Dendritic cell treated with granulocyte-macrophage colony-stimulating factor and Interleukin-4, amounts not matched to agents 40 ng/mL and 50 ng/mL, for 4 days (primary cell): Measurements from ENCODE around the gene SH3GL3.
A peak's percentile ranks its signal among the peaks of the same experiment; 100 is the strongest.

Experiments
- H3K27ac Mint-ChIP-seq: one replicate; pipeline ENCODE4 v1.8.0; 2022; ENCODE audit warnings: mild to moderate bottlenecking, mixed read lengths
- H3K27me3 Mint-ChIP-seq: one replicate; pipeline ENCODE4 v1.8.0; 2022; ENCODE audit warnings: mild to moderate bottlenecking, mixed read lengths
- H3K36me3 Mint-ChIP-seq: one replicate; pipeline ENCODE4 v1.8.0; 2022; ENCODE audit warnings: low read depth, mixed read lengths
- H3K4me1 Mint-ChIP-seq: one replicate; pipeline ENCODE4 v1.8.0; 2022; ENCODE audit warnings: low read depth, mixed read lengths
- H3K4me3 Mint-ChIP-seq: one replicate; pipeline ENCODE4 v1.8.0; 2022; ENCODE audit warnings: mild to moderate bottlenecking, moderate library complexity, mixed read lengths
- H3K9me3 Mint-ChIP-seq: one replicate; pipeline ENCODE4 v1.8.0; 2022; ENCODE audit warnings: mixed read lengths
- intact Hi-C: fragments of 100-400 bp; cut with micrococcal nuclease; formaldehyde crosslinking; loops from one replicate; pipeline ENCODE4 v1.15.0; 2022

Gene SH3GL3, protein sequence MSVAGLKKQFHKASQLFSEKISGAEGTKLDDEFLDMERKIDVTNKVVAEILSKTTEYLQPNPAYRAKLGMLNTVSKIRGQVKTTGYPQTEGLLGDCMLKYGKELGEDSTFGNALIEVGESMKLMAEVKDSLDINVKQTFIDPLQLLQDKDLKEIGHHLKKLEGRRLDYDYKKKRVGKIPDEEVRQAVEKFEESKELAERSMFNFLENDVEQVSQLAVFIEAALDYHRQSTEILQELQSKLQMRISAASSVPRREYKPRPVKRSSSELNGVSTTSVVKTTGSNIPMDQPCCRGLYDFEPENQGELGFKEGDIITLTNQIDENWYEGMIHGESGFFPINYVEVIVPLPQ

DNA sequence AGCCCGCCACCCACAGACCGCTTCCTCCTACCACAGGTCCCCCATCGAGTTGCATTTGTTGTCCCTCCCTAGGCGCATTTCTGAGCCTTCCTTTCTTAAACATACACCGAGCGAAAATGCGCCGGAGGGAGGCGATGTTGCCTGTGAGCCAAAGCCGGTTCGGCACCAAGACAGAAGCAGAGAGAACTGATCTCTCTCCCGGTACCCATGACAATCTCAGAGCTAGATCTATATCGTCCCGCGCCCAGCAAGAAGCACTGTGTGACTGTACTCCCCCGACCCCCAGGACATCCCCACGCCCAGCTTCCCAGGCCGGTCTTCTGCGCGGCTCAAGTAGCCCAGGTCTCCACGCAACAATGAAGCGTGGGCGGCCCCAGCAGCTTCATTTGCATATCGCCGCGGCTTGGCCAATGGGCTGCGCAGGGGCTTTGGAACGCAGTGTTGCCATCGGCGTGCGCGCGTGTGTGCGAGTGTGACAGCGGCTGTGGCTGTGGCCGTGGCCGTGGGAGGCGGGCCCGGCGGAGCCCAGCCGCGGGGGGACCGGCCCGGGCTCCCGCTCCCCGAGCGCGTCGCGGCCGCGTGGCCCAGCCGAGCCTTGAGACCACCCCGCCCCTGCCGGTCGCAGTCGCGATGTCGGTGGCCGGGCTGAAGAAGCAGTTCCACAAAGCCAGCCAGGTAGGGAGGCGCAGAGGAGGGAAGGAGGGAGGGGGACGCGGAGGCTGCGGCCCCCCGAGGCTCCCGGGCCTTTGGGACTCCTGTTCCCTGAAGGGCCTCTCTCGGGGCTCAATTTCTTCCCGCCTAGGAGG, at the start of gene SH3GL3:
Gene SH3GL3 (plus strand): TSS at position 438 of the 806 bp plus-strand sequence. CDS start 193 bp downstream, at position 631.
- H3K4me3 Mint-ChIP-seq = peak within 1 kb of the TSS; percentile 62
- no peaks in the 10 kb centered on the region for H3K36me3 Mint-ChIP-seq
- H3K27me3 Mint-ChIP-seq = peaks cover 59% of the 10 kb centered on the region
- no peaks in the 10 kb centered on the region for H3K9me3 Mint-ChIP-seq
- H3K4me1 Mint-ChIP-seq = peaks cover 12% of the 10 kb centered on the region
- no peak within 1 kb of the TSS for H3K27ac Mint-ChIP-seq
- intact Hi-C loops = no loop called here

DNA sequence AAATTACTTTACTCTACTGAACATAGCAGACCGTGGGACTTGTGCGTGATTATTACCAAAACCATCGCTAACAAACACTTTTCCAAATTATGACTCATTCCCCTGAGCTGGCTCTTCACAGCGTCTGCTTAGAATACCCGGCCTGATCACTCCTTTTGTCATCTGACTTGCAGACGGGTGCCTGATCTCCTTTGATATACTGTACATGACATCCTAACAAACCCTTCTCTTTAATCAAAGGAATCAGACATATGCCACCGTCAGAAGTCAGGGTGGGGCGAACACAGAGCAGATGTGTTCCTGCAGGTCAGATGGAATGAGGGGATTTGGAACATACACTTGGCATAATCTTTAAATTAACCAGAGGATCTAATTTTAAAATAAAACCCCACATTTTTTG, 48.5 kb upstream of the SH3GL3 start:
- no peaks in the 10 kb centered on the region for H3K4me1 Mint-ChIP-seq
- H3K9me3 Mint-ChIP-seq = no peaks in the 10 kb centered on the region
- intact Hi-C loops = no loop called here
- H3K4me3 Mint-ChIP-seq = no peak overlapping the region
- H3K36me3 Mint-ChIP-seq = no peaks in the 10 kb centered on the region
- no peak overlapping the region for H3K27ac Mint-ChIP-seq
- peaks cover 16% of the 10 kb centered on the region for H3K27me3 Mint-ChIP-seq

DNA sequence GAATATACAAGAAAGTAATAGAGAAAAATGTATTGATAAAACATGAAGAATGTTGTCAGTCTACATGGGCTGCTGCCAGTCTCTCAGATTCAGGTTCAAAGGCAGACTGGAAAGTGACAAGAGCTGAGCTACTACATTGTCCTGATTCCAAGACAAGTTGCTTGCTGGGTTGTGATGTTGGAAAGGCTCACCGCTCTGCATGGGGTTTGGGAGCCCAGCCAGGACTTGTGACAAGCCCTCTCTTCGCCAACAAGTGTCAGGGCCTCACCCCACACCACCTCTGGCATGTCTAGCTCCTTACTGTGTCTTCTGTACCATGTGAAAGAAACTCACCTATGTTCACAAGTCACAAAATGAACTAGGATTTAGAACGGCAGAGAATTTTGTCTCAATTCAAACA, 43.0 kb upstream of the SH3GL3 start:
- Mint-ChIP-seq H3K9me3 (no peaks in the 10 kb centered on the region), H3K4me3 (no peak overlapping the region), H3K27me3 (peaks cover 10% of the 10 kb centered on the region), H3K4me1 (no peaks in the 10 kb centered on the region), H3K36me3 (no peaks in the 10 kb centered on the region), H3K27ac (no peak overlapping the region)
- intact Hi-C loops = no loop called here

DNA sequence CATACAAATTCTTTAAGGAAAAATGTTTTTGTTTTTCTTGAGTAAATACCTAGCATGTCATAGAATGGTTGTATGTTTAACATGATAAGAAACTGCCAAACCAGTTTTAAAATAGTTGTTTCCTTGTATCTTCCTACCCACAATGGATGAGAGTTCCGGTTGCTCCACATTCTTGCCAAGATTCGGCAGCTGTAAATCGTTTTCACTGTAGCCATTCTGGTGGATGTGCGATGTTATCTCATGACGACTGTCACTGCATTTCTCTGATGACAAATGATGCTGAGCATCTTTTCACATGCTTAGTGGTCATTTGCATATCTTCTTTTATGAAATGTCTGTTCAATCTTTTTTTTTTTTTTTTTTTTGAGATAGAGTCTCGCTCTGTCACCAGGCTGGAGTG, 36.6 kb upstream of the SH3GL3 start:
- no peaks in the 10 kb centered on the region for H3K9me3 Mint-ChIP-seq
- H3K4me1 Mint-ChIP-seq = no peaks in the 10 kb centered on the region
- no peaks in the 10 kb centered on the region for H3K36me3 Mint-ChIP-seq
- H3K4me3 Mint-ChIP-seq = no peak overlapping the region
- no peak overlapping the region for H3K27ac Mint-ChIP-seq
- intact Hi-C loops = no loop called here
- peaks cover 2% of the 10 kb centered on the region for H3K27me3 Mint-ChIP-seq

DNA sequence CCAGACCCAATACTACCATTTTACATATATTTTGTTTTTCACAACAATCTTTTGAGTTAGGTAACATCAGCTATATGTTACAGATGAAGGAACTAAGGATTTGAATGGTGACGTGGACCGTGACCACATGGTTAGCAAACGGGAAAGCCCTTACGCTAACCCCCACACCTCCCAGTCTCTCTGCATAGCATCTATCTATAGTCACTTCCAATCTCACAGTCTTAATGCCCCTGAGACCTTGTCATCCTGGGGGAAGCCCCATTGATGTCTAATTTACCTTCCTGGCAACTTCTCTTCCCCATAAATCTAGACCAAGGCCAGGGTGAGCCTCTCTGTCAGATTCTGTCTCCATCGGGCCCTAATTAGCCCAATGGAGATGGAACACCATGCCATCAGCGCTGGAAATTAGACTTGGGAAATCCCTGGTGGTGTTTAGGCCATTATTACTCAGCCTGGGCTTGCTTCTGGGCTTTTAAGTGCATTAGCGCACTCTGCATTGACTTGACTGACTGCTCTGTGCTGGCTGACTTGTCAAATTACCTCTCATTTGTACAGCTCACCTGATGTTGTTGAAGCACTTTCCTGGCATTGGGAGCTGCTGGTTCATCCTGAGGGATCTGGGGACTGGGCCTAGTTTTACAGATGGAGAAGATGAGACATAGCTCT, 34.0 kb upstream of the SH3GL3 start:
- no peaks in the 10 kb centered on the region for H3K27me3 Mint-ChIP-seq
- no peak overlapping the region for H3K4me3 Mint-ChIP-seq
- no peaks in the 10 kb centered on the region for H3K4me1 Mint-ChIP-seq
- no peak overlapping the region for H3K27ac Mint-ChIP-seq
- H3K36me3 Mint-ChIP-seq = no peaks in the 10 kb centered on the region
- no peaks in the 10 kb centered on the region for H3K9me3 Mint-ChIP-seq
- intact Hi-C loops = no loop called here

DNA sequence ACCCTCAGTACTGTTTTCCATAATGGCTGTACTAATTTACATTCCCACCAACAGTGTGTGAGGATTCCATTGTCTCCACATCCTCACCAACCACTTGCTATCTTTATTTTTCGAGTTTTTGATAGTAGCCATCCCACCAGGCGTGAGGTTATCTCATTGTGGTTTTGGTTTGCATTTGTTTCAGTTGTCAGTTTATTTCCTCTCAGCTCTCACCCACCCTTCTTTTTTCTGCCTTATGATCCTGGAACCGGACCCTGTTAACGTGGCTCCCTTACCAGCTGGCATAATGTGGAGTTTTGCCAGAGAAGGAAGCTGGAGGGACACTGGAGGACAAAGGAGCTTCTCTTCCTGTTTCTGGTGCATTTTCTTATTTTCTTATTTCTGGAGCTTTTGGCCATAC, 25.1 kb upstream of the SH3GL3 start:
- Mint-ChIP-seq H3K4me3 (no peak overlapping the region), H3K27me3 (peaks cover 15% of the 10 kb centered on the region), H3K4me1 (peaks cover 5% of the 10 kb centered on the region), H3K27ac (no peak overlapping the region), H3K9me3 (no peaks in the 10 kb centered on the region), H3K36me3 (no peaks in the 10 kb centered on the region)
- intact Hi-C loops = no loop called here

DNA sequence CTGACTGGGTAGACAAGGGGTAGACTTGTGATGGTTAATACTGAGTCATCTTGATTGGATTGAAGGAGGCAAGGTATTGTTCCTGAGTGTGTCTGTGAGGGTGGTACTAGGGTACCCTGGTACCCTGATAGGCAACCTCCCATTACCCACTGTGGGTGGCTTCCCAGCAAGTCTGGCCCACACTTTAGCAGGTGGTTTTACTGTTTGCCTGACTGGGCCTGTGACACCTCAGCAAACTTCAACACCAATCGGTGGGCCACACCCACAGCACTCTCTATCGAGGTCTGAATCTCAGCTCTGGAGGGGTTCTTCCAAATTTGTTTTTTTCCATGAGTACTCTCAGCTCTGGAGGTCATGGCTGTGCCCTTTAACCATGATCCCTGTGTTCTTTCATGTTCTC, 24.6 kb upstream of the SH3GL3 start:
- intact Hi-C loops = no loop called here
- Mint-ChIP-seq H3K27ac (no peak overlapping the region), H3K9me3 (no peaks in the 10 kb centered on the region), H3K27me3 (peaks cover 15% of the 10 kb centered on the region), H3K4me1 (peaks cover 5% of the 10 kb centered on the region), H3K4me3 (no peak overlapping the region), H3K36me3 (no peaks in the 10 kb centered on the region)

DNA sequence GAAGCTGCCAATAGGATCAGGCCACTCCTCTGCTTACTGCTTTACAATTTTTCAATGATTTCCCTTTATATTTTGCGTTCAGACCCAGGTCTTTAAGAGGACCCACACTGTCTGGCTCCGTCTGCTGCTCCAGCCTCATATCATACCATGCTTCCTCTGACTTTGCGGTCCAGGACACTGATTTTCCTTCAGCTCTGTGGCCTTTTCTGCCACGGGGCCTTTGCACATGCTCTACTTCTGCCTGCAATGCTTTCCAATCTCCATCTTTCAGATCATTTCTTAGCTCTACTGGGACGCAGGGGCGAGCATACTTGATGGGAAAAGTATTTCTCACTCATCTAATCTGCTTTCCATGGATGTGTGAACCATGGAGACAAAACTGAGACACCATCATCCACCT, 23.0 kb upstream of the SH3GL3 start:
- no peak overlapping the region for H3K4me3 Mint-ChIP-seq
- peaks cover 11% of the 10 kb centered on the region for H3K27me3 Mint-ChIP-seq
- no peaks in the 10 kb centered on the region for H3K36me3 Mint-ChIP-seq
- H3K9me3 Mint-ChIP-seq = no peaks in the 10 kb centered on the region
- H3K27ac Mint-ChIP-seq = no peak overlapping the region
- peaks cover 5% of the 10 kb centered on the region for H3K4me1 Mint-ChIP-seq
- intact Hi-C loops = no loop called here

DNA sequence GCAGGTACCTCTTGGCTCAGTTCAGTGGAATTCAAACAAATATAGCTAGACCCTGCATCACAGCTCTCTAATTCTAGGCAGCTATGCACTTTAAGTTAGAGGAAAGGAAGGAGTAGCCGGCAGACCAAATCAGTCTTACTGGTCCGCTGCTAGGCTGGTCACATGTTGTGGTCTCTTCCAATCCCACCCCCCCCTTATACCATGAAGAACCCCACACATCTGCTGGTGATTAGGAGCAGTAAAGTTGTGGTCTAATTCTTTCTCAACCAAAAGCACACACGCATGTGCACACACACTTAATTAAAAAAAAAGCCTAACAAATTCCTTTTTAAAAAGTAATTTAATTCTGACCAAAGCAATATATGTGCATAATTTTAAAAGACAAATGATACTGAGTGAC, 16.7 kb upstream of the SH3GL3 start:
- Mint-ChIP-seq H3K9me3 (no peaks in the 10 kb centered on the region), H3K4me3 (no peak overlapping the region), H3K27me3 (peaks cover 15% of the 10 kb centered on the region), H3K36me3 (no peaks in the 10 kb centered on the region), H3K27ac (no peak overlapping the region), H3K4me1 (peaks cover 6% of the 10 kb centered on the region)
- intact Hi-C loops = no loop called here

DNA sequence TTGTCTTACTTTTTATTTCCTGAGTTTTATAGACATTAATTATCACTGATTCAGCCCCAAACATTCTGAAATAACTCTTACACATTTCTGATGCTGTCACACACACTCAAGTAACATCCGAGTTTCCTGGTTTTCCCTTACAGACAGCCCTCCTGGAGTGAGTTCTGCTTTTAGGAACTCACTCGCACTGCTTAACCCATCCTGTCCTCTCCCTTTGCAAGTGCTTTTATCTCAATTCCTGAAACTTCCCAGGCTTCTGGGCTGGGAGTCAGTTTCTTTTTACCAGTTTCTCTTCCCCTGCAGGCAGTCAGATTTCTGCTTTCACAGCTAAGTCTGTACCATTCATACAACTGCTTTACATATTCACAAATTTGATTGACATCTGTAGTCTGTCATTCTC, 15.6 kb upstream of the SH3GL3 start:
- intact Hi-C loops = no loop called here
- Mint-ChIP-seq H3K27me3 (peaks cover 17% of the 10 kb centered on the region), H3K27ac (no peak overlapping the region), H3K4me1 (peaks cover 6% of the 10 kb centered on the region), H3K4me3 (no peak overlapping the region), H3K9me3 (no peaks in the 10 kb centered on the region), H3K36me3 (no peaks in the 10 kb centered on the region)

DNA sequence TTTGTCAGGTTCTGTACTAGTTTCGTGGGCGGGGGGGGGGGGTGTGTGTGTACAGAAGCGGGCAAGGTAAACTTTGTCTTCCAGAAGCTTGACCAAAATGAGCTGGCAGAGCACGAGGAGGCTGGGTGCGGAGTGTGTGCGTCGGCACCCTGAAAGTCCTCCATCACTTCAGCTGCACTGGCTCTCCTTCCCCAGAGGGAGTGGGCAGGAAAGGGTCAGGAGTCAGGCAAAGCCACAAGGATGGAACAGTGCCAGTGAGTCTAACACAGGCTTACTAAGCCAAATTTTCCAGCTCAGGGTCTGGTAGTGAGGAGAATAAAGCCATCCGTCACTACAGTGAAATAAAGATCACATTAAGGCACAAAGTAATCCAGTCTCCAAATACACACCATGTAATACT, 11.9 kb upstream of the SH3GL3 start:
- H3K4me3 Mint-ChIP-seq = no peak overlapping the region
- peaks cover 6% of the 10 kb centered on the region for H3K4me1 Mint-ChIP-seq
- H3K27me3 Mint-ChIP-seq = peaks cover 16% of the 10 kb centered on the region
- no peaks in the 10 kb centered on the region for H3K9me3 Mint-ChIP-seq
- H3K36me3 Mint-ChIP-seq = no peaks in the 10 kb centered on the region
- intact Hi-C loops = no loop called here
- no peak overlapping the region for H3K27ac Mint-ChIP-seq

DNA sequence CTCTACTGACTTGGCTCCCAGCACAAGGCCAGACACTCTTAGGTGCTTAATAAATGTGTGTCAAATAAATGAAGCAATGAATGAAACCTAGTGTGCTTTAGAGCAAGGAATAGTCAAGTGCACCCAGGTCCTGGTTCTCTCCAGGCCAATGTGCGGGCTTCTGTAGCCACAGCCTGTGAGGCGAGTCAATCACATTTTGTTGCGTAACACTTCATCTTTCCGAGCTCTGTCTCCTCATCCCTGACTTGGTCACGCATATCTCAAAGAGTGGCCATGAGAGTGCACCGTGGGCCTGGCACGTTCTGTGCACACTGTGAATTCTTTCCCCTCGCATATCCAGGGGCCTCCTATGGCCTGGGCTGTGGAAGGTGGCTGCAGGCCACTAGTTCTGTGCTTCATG, 11.4 kb upstream of the SH3GL3 start:
- H3K9me3 Mint-ChIP-seq = no peaks in the 10 kb centered on the region
- H3K27me3 Mint-ChIP-seq = peaks cover 16% of the 10 kb centered on the region
- H3K27ac Mint-ChIP-seq = no peak overlapping the region
- H3K36me3 Mint-ChIP-seq = no peaks in the 10 kb centered on the region
- intact Hi-C loops = loop anchor here (1.0 kb wide), 1 partner anchor 187 kb away; no protein-coding TSS in a partner anchor
- H3K4me3 Mint-ChIP-seq = no peak overlapping the region
- peaks cover 6% of the 10 kb centered on the region for H3K4me1 Mint-ChIP-seq

DNA sequence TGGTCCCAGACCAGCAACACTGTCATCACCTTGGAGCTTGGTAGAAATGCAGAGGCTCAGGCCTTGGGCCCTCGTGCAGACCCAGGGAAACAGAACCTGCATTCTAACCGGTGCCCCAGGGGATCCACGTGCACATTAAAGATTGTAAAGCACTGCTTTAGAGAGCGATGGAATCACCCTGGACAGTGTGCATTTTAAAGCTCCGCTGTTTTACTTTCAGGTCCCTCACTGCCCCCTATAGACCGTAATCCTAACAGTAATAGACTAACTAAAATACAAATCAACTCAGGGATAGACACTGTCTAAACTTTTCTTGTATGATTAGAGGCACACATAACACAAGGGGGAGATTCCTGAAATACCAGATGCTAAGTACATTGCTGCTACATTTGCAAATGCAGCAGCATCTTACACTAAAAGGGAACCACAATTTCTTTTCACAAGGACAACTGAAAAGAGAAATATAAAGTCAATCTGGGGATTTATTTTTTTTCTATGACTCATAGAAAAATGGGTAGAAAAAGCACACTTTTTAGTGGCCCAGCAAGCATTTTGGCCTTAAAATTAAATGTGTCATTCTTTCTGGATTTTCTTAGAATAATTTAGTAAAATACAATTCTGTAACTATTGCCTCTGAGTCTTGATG, 10.5 kb upstream of the SH3GL3 start:
- no peaks in the 10 kb centered on the region for H3K36me3 Mint-ChIP-seq
- peaks cover 16% of the 10 kb centered on the region for H3K27me3 Mint-ChIP-seq
- no peak overlapping the region for H3K4me3 Mint-ChIP-seq
- peaks cover 2% of the 10 kb centered on the region for H3K4me1 Mint-ChIP-seq
- no peak overlapping the region for H3K27ac Mint-ChIP-seq
- no peaks in the 10 kb centered on the region for H3K9me3 Mint-ChIP-seq
- intact Hi-C loops = loop anchor here (1.0 kb wide), 1 partner anchor 188 kb away; no protein-coding TSS in a partner anchor
